ENCODE measurements around the gene STXBP3.

Gene STXBP3

DNA sequence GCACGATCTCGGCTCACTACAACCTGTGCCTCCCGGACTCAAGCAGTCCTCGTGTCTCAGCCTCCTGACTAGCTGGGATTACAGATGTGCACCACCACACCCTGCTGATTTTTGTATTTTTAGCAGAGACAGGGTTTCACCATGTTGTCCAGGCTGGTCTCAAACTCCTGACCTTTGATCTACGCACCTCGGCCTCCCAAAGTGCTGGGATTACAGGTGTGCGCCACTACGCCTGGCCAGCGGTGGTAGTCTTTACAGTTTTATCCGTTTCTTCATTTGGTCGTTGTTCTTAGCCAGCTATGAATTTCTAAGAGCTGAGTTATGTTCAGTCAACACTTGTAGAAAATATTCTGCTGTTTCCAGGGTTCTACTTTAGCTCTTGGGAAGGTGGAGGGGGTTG lies 57.1 kb downstream of the STXBP3 start:
- no peak for DNase-seq (ENCODE audit: low read depth in 2 of 2)

DNA sequence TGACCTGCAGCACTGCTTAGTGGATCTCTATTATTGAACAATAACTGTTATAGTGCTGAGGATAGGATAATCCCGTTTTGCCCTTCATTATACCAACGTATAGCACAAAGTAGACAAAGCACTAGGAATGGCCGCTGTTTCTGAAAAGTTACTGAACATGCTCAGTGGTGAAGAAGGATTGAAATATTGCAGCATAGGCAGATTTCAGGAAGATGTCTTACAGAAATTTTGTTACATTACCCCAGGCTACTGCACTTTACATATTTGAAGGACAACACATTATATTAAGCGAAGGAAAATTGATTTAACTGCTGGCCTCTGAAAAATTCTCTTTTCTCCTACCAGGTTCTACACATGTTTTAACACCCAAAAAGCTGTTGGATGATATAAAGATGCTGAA lies 62.0 kb downstream of the STXBP3 start:
- no peak for DNase-seq (ENCODE audit: low read depth in 2 of 2)

DNA sequence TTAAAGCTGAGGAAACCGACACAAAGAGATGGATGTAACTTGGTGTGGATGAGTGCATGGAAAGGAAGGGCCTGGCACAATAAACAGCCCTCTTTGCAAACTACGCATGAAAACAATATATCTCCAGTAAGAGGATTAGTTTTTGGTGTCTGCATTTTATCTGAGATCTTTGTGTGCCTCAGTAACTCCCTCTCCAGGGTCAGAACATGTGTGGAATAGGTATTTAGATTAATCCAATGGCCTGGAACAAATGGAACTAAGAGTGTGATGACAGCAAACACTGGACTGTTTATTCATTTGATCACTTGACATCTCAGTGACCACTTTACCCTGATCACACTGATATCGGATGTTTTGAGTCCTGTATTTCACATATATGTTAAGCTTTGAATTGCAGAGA lies 65.1 kb downstream of the STXBP3 start:
- DNase-seq (ENCODE audit: low read depth in 2 of 2): no peak

DNA sequence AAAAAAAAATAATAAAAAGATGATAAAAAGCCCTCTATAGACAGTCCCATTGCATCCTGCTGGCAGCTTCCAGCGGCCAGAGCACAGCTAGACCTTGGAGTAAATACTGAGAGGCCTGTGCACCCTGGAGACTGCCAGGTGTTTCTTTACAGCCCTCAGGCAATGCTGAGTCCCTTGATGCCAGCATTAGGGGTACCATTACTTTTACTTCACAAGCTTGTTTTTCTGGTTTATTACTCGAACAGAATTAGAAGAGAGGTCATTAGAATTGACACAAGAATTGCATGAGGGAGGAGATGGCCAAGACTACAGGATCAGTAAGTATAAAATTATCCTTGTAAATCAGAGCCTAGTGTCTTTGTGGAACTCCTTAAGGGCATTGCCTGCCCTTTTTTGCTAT lies 66.9 kb downstream of the STXBP3 start:
- no peak for DNase-seq (ENCODE audit: low read depth in 2 of 2)

DNA sequence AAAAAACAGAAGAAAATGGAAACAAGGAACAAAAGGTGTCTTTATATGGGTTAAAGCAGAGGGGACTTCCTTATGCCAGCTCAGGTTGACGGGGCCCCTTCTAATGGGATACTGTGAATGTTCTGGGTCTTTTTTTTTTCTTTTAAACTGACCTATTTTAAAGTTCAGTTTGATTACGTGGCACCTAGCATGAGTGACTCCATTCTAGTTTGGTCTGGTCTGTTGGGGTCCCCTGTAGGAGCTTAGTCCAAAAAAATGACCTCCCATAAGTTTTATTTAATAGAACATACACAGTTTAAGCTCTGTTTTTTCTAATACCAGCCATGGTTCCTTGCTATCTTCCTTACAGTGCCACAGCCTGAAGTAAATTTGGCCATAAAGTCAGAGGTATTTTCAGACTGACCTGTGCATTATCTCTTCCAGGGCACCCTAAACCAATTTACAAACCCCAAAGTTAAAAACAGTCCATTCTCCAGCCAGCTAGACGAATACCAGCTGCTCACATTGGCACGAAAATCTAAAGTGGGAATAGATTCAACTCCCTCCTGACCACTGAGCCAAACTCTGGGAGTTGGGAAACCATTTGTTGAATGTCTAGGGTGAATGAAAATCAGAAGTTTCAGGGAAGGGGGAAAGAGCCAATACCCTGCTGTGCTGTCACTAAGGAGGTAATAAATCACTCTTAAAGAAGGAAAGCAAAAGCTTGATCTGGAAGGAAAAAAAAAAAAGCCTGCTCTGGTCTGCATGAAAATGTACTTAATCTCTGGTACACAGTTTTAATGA lies 68.1 kb downstream of the STXBP3 start:
- no peak for DNase-seq (ENCODE audit: low read depth in 2 of 2)

DNA sequence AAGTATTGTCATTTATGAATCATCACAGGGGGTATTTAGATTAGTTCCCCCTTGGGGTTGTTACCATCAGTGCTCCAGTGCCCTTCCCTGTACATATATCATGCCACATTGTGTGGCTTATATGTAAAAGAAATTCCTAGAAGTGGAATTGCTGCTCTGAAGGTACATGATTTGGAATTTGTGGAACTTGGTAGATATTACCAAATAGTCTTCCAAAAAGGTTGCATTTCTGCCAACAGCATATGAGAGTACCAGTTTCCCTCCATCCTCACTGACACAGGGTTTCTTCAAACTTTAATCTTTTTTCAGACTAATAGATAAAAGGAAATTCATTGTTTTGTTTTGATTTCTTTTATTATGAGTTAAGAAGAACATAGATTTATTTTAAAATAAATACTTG lies 69.1 kb downstream of the STXBP3 start:
- no peak for DNase-seq (ENCODE audit: low read depth in 2 of 2)

DNA sequence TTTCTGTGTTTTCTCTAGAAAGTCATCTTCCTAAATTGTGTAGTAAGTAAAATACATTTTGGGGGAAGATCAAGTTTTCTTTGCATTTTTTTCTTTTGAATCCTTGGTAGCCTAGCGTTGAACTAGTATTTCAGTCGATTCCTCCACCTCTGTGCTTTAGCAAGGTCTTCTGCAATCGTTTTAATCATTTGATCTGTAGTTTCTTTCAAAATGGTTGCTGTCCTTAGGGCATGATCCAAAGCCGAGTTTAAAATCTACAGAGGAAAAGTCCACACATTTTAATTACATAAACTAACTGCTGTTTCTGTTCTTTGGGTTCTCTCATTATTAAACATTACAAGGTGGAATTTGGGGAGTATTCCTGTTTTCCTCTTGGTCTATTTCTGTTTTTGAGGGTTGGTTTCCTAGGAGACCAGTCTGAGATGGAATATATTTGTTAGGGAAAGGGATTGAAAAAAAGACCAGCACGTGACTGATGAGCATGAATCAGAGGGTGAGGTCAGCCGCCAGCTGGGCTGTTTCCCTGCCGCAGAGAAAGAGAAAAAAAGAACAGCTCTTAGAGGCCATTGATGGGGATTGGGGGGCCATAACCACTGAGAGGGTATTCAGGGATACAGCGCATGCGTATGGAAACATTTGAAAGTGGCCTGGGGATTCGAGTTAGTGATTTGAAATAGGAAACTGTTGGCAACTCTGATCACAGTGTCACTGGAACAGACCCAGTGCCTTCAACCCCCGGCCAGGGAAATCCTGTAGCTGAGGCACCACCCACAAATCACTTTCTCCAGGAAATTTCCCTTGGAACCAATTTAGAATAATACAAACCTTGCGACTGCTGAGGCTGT lies 69.8 kb downstream of the STXBP3 start:
- DNase-seq (ENCODE audit: low read depth in 2 of 2): no peak

DNA sequence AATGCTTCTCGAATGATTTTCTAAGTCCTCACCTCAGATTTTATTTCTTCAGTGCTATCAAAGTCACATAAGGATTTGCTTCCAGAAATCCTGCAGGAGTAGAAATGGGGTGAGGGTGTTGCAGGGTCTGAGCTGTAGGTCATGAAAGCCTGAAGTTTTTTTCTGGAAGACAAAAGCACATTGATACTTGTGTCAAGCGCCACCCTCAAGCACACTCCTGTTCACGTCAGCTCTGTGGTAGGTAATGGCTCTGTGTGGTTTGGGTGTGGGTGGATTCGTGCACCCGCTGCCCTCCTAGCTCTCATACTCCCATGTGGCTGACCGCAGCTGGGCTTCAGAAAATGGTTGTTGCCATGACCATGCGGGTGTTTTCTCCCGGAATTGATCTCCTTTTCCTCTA lies 70.5 kb downstream of the STXBP3 start:
- no peak for DNase-seq (ENCODE audit: low read depth in 2 of 2)

DNA sequence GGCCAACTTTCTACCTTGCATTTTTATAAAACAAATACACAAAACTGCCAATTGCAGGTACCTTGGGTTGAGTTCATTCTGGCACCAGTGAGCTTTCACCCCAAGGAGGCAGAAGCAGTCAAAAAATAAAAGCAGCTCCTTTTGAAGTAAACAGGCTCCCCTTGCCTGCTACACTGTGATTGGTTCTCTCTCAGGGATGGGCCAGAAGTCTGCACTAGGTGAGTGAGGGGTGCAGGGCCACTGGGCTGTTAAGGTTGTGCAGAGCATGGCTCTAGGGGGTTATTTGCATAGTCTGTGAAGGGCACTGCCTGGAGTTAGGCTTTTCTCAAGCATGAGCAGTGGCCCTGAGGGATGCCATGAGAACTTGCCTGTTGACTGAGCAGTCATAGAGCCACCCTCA lies 71.3 kb downstream of the STXBP3 start:
- no peak for DNase-seq (ENCODE audit: low read depth in 2 of 2)

DNA sequence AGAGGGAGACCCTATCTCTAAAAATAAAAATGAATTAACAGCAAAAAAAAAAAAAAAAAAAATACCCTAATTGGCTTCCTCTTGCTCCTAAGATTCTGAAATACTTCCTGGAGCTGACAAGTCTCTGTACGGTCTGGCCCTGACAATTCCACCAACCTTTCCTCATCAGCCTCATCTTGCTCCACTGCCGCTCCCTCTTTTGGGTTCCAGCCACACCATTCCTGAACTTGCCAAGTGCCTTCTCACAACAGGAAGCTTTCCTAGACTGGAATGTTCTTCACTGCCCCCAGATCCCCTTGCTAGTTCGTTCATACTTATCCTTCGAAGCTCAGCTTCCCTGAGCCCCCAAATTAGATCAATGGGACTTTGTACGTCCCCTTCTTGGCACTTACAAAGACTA lies 73.4 kb downstream of the STXBP3 start:
- DNase-seq (ENCODE audit: low read depth in 2 of 2): no peak

DNA sequence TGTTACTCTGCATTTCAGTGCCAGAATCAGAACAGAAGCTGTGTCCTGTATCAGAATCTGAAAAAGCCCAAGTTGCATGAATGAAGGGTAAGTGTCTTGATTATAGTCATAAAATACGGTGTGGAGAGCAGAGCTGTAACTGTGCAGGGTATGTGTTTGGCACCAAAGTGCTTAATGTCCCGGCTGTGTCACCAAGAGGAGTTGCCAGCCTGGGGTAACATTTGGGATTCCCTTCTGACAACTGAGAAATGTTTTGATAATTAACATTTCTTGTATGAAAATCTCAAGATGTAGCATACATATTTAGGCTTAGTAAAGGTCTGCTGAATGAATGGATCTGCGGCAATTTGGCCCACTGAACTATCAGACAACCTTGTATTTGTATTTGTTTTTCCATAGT lies 77.2 kb downstream of the STXBP3 start:
- DNase-seq (ENCODE audit: low read depth in 2 of 2): no peak

DNA sequence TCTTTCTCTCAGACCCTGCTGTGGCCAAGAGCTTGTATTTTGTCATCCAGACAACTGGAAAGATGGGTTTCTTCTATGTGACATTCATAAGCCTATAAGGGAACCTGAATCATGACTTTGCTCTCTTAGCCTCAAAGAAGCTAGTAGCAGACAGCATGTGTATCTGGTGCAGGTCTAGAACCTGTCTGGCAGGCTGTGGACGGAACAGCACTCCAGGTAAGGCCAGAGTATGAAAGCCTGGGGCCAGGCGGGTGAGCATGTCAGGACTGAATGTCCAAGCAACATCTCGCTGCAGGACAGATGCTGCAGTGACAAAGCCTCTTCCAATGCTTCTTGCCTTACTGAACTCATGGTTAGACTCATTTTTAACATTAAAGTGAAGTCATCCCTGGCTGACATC lies 77.6 kb downstream of the STXBP3 start:
- DNase-seq (ENCODE audit: low read depth in 2 of 2): no peak

DNA sequence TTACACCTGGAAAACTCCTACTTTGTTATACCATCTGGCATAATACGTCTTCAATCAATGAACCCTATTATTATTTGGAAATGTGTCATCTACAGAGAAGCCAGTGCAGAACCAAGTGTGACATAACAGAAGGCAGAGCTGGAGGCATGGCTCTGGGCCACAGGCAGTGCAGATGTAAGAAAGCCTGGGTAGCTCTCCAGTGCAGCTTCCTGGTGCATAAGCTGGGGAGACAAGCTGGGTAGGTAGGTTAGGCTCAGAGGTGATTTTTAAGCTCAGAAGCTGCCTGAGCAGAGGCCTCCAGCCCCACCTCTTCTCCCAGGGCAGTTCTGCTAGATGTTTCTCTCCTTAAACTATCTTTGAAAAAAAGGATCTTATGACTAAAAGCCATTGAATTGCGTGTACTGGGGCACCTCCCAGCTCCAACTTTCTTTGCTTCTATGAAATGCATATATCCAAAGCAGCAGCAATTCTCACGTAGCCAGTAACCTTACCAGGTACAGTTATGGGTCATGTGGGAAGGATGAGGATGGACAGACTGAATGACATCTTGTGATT lies 79.7 kb downstream of the STXBP3 start:
- no peak for DNase-seq (ENCODE audit: low read depth in 2 of 2)

DNA sequence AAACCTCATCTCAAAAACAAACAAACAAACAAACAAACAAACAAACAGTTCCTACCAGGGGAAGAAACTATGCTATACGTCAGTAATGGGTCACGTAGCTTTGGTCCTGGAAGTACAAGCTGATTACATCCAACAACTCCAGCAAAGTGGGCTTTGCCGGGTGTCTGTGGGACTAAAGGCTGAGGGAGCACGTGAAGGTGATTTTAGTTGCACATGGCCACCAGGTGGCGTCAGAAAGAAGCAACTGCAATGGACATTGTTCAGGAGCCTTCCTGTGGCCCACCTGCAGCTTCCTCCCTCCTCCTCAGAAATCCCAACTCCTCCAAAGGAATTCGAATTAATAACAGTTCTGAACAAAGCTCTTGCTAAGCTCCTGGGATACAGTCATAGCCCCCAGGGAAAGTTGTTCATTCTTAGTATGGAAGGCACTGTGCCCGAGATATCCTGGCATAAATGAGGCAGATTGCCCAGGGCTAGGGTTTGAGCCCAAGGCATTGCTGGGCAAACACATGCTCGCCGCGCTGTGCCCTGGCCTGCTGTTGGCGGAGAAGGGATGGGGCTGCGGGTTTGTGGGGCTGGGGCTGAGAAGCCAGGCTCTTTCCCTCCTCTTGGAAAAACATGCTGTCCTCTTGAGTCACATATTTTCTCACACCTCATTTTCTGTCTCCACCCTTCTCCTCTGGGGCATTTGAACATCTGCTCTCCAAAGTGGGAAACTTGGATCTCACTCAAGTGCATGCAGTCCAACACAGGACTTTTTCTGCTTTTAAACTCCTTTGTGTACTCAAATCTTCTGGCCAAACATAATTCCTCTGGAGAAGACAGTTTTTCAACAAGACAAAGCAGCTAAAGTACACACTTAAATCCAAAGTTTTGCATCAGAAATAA lies 81.8 kb downstream of the STXBP3 start:
- DNase-seq (ENCODE audit: low read depth in 2 of 2): peak; percentile 50 to 54

DNA sequence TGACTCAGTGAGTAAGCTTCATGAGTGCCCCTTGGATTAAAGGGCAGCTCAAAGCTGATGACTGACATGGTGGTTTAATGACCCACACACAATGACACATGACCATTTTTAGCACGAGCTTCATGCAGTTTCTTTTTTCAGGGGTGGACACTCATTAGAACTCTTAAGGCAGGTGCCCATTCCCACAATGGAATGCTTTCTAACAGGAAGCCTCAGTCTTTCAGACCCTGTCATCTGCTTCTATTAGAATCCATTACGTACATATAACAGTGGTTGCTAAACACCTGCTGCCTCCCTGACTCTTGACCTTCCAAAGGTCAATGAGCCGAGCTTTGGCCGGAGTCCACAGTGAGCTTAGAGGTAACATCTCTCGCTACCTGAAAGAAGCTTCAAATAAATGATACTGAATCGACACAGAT lies 83.0 kb downstream of the STXBP3 start:
- DNase-seq (ENCODE audit: low read depth in 2 of 2): no peak

DNA sequence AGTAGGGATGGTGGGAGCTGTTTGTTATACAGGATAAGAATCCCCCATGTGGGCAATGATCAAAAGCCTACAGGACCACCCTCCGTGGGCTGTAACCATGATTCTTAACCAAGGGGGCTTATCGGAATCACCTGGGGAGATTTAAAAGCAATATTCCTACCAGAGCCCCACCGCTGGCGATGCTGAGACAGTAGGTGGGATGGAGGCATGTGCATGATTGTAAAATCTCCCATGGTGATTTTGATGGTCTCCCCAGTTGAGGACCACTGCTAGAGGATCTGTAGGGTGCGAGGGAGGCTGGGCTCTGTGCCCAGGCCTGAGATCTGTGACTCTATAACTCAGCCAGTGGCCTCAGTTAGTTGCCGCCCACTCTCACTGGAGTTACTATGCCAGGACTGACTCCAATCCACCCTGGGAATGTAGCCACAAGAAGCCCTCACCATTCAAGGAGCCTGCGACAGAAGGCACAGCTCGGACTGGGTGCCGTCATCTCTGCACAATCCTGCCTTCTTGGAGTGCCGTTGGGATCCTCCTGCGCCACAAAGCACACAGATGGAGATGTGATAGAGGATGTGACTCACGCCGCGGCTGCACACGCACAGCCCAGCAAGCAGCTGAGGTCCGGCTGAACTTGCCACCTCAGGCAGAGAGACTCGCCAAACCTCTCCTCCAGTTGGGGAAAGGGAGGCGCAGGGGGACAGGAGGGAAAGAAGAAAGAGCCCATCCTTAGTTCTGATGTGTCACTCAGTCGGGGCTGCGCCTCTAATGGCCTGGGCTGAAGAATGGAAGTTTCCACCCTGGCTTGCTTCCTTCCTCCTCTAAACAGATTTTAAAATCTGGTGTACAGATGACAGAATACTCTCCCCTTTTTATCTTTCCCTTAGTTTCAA lies 83.9 kb downstream of the STXBP3 start:
- DNase-seq (ENCODE audit: low read depth in 2 of 2): no peak

DNA sequence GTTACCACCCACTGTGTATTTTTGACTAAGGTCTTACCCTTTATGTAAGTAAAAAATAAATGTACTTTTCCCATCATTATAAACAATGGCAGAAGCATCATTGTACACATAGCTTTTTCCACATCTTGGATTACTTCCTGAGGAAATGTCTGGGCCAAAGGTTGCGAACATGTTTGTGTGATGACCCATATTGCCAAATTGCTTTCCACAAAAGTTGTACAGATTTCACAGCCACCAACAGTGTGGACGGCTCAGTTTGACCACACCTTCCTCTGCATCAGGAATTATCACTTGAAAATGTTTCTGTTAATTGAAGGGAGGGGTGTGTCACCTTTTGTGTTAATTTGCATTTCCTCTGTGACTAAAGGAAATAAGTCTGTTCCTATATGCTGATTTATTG lies 84.8 kb downstream of the STXBP3 start:
- DNase-seq (ENCODE audit: low read depth in 2 of 2): no peak

DNA sequence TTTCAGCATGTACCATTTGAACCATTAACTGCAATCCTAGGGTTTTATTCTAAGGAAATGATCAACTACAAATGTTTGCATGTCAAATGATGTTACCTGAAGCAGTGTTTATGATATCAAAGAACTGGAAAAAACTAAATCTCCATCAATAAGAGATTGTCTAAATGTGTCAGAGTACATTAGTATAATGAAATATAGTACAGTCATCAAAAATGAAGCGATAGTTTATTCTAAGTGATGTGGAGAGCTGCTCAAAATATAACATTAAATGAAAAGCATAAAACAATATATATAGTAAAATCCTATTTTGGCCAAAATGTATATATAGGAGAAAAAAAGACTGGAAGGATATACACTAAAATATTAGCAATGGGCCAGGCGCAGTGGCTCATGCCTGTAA lies 86.5 kb downstream of the STXBP3 start:
- no peak for DNase-seq (ENCODE audit: low read depth in 2 of 2)

DNA sequence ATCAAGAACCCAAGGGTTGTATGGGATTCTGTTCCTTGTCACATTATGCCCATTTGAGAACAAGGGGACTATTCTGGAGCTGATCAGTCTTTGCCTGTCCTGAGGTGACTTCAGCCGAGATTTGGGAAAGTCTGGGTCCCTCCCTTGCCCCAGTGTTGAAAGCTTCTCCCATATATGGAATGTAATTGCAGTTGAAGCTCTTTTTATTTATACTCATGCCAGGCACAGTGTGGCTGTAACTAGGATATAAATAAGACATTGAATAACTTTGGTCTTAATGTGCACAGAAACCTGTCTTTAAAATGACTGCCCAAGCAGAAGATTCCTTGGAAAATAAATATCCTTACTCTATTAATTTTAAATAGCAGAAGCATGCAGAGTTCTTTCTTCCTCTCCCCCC lies 95.2 kb downstream of the STXBP3 start:
- DNase-seq (ENCODE audit: low read depth in 2 of 2): no peak

DNA sequence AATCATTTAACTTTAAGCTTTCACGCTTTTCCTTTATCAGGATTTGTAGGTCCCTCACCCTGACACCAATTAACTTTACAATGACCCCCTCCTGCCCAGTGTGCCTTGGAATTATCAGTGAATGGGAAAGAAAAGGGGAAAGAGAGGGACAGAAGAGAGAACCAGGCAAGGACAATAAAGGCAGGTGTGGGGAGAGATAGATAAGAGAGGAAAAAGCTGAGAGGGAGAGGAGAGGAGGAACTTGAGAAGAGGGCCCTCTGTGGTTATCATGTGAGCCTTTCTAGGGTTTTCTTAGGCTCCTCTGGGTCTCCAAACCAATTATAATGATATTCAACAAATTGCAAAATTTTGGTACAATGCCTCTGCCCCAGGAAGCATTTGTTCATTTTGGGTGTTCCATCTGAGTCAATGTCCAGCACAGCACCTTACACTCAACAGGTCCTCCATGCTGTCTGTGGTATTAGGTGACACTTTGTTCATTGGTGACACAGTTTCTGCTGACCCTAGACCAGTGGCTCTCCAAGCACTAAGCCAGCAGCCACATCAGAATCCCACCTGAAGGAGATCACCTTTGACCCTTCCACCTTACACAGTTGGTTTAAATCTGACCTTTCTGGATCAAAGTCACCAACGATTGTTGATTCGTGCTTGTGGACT lies 96.2 kb downstream of the STXBP3 start:
- no peak for DNase-seq (ENCODE audit: low read depth in 2 of 2)
